Right atrium auricular region (tissue), 2 donors: ENCODE data around the gene NDUFB4. TPM values are rescaled to one million over a fixed set of nuclear protein-coding genes. Genes with fewer than 3 reads are reported as not detected.

Source experiments
- DNase-seq: peaks from one replicate; pipeline ENCODE4 v3.0.0-alpha.2; 2019; ENCODE audit warnings: low spot score
- H3K27ac ChIP-seq, 2 donors: fragments of 200-600 bp; sonication (generic); 1 replicate in 1 of 2; 2 replicates in 1 of 2; pipeline ENCODE4 v1.5.1; 2016 to 2019
- H3K27me3 ChIP-seq, 2 donors: fragments of 200-600 bp; sonication (generic); one replicate each; pipeline versions ENCODE4 v1.5.1 to v1.6.0; 2017 to 2019
- H3K36me3 ChIP-seq: fragments of 200-600 bp; sonication (generic); one replicate; pipeline ENCODE4 v1.5.1; 2016
- H3K4me1 ChIP-seq, 2 donors: fragments of 200-600 bp; sonication (generic); one replicate each; pipeline versions ENCODE4 v1.5.1 to v1.6.0; 2017 to 2019
- H3K4me3 ChIP-seq, 2 donors: fragments of 200-600 bp; sonication (generic); 1 replicate in 1 of 2; 2 replicates in 1 of 2; pipeline ENCODE4 v1.5.1; 2017 to 2019; ENCODE audit warnings: mild to moderate bottlenecking in 1 of 2, moderate library complexity in 1 of 2
- H3K9me3 ChIP-seq, 2 donors: fragments of 200-600 bp; sonication (generic); one replicate each; pipeline ENCODE4 v1.5.1; 2019
- total RNA-seq, 2 donors: library from RNA; depleted of rRNA; stranded (reverse); fragments of >200 nt; gene quantifications; one replicate each; pipeline ENCODE4 v1.1.0, GENCODE V29; 2016
- TF ChIP-seq, protein P1 (sequence below), 2 donors: fragments of 200-600 bp; sonication (generic); IDR thresholded peaks; one replicate each; pipeline ENCODE4 v1.5.1; 2019; ENCODE audit warnings: antibody characterized with exemption in 2 of 2

Gene NDUFB4
- total RNA-seq, 2 donors from 2014 or later, result 244 to 274 TPM

DNA sequence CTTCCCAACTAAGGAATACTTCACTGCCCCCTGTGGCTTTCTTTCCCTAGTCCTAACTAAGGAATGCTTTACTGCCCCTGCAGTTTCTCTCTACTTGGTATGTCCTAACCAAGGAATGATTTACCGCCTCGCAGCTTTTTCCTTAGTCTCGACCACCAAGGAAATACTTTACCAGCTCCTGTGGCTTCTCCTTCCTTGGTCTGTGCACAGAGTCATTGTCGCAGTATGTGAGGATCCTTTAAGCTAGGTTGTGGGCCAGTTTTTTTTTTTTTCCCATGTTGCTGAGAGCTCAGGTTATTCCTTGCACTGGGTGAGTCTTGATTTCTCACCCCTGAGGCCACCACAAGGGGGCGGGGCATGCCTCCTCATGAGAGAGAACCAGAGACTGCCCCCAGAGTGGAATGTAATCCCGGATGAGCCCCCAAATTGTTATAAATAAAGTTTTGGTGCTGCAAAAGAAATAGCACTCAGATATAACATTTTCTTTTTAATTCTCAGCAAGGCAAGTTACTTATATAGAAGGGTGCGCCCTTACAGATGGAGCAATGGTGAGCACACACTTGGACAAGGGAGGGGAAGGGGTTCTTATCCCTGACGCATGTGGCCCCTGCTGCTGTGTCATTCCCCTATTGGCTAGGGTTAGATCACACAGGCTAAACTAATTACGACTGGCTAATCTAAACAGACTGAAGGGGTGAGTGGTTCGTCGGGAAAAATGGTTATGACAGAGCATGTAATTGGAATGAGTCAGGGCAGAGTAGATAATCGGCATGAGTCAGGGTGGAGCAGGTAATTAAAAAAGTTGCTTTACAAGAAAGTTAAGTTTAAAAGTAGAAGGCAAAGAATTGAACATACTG lies 27.0 kb downstream of the NDUFB4 start:
- Histone ChIP-seq H3K36me3 (no peaks in the 10 kb centered on the region), H3K9me3 (peaks cover 0 to 18% of the 10 kb centered on the region in 2 donors), H3K27me3 (no peaks in the 10 kb centered on the region), H3K4me1 (no peaks in the 10 kb centered on the region), H3K27ac (no peak overlapping the region), H3K4me3 (no peak overlapping the region)
- DNase-seq, result no peak
- TF ChIP-seq, protein P1, sequence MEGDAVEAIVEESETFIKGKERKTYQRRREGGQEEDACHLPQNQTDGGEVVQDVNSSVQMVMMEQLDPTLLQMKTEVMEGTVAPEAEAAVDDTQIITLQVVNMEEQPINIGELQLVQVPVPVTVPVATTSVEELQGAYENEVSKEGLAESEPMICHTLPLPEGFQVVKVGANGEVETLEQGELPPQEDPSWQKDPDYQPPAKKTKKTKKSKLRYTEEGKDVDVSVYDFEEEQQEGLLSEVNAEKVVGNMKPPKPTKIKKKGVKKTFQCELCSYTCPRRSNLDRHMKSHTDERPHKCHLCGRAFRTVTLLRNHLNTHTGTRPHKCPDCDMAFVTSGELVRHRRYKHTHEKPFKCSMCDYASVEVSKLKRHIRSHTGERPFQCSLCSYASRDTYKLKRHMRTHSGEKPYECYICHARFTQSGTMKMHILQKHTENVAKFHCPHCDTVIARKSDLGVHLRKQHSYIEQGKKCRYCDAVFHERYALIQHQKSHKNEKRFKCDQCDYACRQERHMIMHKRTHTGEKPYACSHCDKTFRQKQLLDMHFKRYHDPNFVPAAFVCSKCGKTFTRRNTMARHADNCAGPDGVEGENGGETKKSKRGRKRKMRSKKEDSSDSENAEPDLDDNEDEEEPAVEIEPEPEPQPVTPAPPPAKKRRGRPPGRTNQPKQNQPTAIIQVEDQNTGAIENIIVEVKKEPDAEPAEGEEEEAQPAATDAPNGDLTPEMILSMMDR (IDR thresholded peaks at IDR 0.05), result no peak

DNA sequence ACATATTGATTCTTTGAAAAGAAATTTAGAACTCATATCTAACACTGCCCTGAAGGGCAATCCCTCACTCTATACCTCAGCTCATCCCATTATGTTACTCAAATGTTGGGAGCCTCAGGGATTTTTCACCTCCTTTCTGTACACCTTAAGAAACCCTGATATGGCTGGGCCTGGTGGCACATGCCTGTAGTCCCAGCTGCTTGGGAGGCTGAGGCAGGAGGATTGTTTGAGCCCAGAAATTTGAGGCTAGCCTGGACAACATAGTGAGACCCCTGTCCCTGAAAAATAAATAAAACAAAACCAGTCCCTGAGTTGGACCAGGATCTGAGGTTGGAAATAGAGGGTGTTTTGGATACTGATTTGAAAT lies 27.6 kb downstream of the NDUFB4 start:
- Histone ChIP-seq H3K27ac (no peak overlapping the region), H3K4me3 (no peak overlapping the region), H3K36me3 (no peaks in the 10 kb centered on the region), H3K27me3 (no peaks in the 10 kb centered on the region), H3K4me1 (no peaks in the 10 kb centered on the region), H3K9me3 (peaks cover 0 to 18% of the 10 kb centered on the region in 2 donors)
- TF ChIP-seq, protein P1 (IDR thresholded peaks at IDR 0.05), result no peak
- DNase-seq, result no peak

DNA sequence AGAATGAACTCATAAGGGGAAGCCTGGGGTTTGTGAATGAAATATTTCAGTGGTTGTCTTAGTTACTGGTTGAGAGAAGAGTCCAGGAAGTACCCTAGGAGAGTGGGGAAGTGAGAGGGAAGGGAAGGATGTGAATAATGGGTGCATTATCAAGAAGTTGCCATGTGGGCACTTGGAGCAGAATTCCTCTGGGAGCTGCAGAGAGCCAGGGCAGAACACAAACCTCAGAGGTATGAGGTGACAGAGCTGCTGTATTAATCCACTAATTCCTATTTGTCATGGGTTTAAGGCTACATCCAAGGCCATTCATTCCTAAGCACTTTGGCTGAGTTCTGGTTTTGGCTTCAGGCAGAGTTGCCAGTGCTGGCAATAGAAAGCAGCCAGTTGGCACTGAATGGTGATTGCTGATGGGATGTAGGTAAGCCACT lies 29.0 kb downstream of the NDUFB4 start:
- Histone ChIP-seq H3K36me3 (no peaks in the 10 kb centered on the region), H3K4me1 (no peaks in the 10 kb centered on the region), H3K27me3 (no peaks in the 10 kb centered on the region), H3K4me3 (no peak overlapping the region), H3K9me3 (peaks cover 0 to 19% of the 10 kb centered on the region in 2 donors), H3K27ac (no peak overlapping the region)
- DNase-seq, result no peak
- TF ChIP-seq, protein P1 (IDR thresholded peaks at IDR 0.05), result no peak

DNA sequence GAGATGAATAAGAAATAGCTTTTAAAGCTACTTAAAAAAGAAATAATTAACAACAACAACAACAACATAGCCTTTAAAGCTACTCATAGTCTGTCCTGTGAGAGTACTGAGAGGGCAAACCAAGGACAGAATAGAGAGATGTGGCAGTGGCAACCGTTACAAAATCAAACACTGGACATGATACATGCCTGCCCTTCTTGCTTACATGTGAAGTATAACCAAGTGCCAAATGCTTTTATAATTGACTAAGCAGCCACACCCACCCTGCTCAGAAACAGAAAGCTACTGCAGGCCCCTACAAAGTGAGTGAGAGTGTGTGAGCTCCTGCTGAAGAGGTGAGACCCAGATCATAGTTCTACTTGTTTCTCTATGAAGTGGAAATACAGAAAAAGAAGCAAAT lies 38.4 kb downstream of the NDUFB4 start:
- no peak overlapping the region for H3K27ac ChIP-seq

DNA sequence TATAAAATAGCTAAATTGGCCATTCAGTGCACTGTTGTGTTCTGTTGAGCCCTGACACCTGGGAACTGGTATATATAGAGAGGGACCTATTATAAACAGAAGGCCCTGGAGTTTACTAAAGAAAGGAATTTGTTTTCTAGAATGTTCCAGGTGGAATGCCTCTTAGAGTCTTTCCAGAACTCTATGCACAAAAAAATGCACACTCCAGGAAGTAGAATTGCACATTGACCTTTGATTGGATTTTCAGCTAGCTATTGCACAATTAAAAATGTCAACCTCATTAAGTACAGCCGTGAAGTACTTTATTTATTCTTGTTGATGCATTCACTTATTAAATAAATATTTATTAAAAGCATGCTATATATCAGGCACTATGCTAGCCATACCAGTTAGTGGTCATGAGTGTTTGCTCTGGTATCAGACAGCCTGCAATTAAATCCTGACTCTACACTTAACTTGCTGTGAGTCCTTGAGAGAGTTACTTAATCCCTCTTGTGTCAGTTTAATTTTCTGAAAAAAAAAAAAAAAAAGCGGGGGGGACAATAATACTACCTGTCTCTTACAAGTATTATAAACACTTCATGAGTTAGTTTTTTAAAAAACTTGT lies 40.8 kb downstream of the NDUFB4 start:
- no peaks in the 10 kb centered on the region for H3K36me3 ChIP-seq
- H3K4me1 ChIP-seq, result no peaks in the 10 kb centered on the region
- TF ChIP-seq, protein P1 (IDR thresholded peaks at IDR 0.05), result no peak
- no peaks in the 10 kb centered on the region for H3K9me3 ChIP-seq
- no peaks in the 10 kb centered on the region for H3K27me3 ChIP-seq
- no peak overlapping the region for H3K4me3 ChIP-seq
- no peak overlapping the region for H3K27ac ChIP-seq
- DNase-seq, result no peak

More for the DNA sequence above, 38.4 kb downstream of the NDUFB4 start:
- Histone ChIP-seq H3K4me1 (no peaks in the 10 kb centered on the region), H3K4me3 (no peak overlapping the region), H3K27me3 (no peaks in the 10 kb centered on the region), H3K36me3 (no peaks in the 10 kb centered on the region), H3K9me3 (peaks cover 0 to 4% of the 10 kb centered on the region in 2 donors)
- TF ChIP-seq, protein P1 (IDR thresholded peaks at IDR 0.05), result no peak
- no peak for DNase-seq
